Astrocyte (in vitro differentiated cells and primary cell): ENCODE data around the gene SHE.

ENCODE experiments used
- EZH2 ChIP-seq: IDR thresholded peaks from 2 replicates; pipeline ENCODE4 v1.6.1; 2012; ENCODE audit warnings: mild to moderate bottlenecking, low read length, inconsistent platforms; ENCODE audit not compliant: insufficient read depth
- TF ChIP-seq, protein P1 (sequence below): IDR thresholded peaks from 2 replicates; pipeline ENCODE4 v1.5.1; 2011; ENCODE audit warnings: low read depth, mild to moderate bottlenecking, inconsistent platforms, low read length, moderate library complexity; ENCODE audit not compliant: insufficient read depth

DNA sequence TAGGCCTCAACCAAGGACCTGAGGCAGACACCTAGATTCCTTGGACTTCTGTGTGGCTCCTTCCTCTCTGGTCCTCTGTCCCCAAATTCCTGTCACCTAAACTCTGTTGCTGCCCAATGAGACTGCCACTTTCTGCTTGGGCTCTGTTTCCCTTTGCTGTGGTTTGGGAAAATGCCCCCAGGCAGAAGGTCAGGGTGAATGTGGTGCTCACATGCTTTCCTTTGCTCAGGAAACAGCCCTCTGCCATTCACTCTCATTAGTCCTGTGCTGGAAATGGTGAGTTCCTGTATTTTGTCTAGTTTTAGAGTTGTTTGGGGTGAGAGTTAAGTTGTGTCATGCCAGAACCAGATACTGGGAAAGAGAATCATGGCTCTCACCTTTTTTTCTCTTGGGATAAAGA, 22.7 kb upstream of the SHE start:
- TF ChIP-seq, protein P1, sequence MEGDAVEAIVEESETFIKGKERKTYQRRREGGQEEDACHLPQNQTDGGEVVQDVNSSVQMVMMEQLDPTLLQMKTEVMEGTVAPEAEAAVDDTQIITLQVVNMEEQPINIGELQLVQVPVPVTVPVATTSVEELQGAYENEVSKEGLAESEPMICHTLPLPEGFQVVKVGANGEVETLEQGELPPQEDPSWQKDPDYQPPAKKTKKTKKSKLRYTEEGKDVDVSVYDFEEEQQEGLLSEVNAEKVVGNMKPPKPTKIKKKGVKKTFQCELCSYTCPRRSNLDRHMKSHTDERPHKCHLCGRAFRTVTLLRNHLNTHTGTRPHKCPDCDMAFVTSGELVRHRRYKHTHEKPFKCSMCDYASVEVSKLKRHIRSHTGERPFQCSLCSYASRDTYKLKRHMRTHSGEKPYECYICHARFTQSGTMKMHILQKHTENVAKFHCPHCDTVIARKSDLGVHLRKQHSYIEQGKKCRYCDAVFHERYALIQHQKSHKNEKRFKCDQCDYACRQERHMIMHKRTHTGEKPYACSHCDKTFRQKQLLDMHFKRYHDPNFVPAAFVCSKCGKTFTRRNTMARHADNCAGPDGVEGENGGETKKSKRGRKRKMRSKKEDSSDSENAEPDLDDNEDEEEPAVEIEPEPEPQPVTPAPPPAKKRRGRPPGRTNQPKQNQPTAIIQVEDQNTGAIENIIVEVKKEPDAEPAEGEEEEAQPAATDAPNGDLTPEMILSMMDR, result no peak
- TF ChIP-seq EZH2, result no peak
